A375 (cell line): ENCODE measurements around the gene OR2T4. TPM values are rescaled to one million over a fixed set of nuclear protein-coding genes. Genes with fewer than 3 reads are reported as not detected.

Source experiments
- total RNA-seq: library from RNA; depleted of rRNA; stranded (reverse); fragments of >200 nt; shearing (Covaris generic); gene quantifications from 2 replicates; pipeline ENCODE4 v1.2.3, GENCODE V29; 2014; rRNA removed

Gene OR2T4, protein sequence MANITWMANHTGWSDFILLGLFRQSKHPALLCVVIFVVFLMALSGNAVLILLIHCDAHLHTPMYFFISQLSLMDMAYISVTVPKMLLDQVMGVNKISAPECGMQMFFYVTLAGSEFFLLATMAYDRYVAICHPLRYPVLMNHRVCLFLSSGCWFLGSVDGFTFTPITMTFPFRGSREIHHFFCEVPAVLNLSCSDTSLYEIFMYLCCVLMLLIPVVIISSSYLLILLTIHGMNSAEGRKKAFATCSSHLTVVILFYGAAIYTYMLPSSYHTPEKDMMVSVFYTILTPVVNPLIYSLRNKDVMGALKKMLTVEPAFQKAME
- total RNA-seq, result not detected in 2 replicates

DNA sequence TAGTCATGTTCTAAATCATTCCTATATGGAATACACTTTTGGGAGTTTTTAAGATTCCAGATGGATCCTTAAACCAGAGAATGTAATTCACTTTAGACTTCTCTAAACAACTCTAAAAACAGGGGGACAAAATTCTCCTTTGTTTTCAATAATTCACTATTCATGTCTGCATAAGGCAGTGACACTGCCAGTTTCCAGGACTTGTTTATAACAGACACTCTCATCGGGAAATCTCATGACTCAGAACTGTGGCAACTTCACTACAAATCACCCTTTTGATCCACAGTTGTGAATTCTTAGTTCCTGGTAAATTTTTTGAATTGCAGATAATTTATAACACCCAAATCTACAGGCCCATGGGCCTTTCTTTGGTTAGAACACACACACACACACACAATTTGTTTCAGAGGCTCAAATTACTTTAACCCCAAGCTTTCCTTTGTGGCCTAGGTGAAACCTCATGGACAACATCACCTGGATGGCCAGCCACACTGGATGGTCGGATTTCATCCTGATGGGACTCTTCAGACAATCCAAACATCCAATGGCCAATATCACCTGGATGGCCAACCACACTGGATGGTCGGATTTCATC is at the start of gene OR2T4:
OR2T4 (plus strand) TSS at position 545 of the 595 bp plus-strand sequence; CDS start at position 545, 0 bp downstream.

GRCh38 chr1:248324468-248324867 is 37.0 kb upstream of the OR2T4 start, which contains the start of gene OR2M7:
OR2M7 (minus strand) TSS chr1:248324568; CDS start chr1:248324568, 0 bp downstream.

GRCh38 chr1:248348475-248348874 is 13.0 kb upstream of the OR2T4 start, which contains the start of gene OR14C36:
OR14C36 (plus strand) TSS chr1:248348775; CDS start chr1:248348775, 0 bp downstream.

GRCh38 chr1:248375446-248375845 is 14.0 kb downstream of the OR2T4 start, which contains the start of gene OR2T6:
OR2T6 (plus strand) TSS chr1:248375746; CDS start chr1:248387609, 11,863 bp downstream.

GRCh38 chr1:248402748-248403147 is 41.3 kb downstream of the OR2T4 start, which contains the start of gene OR2T1:
OR2T1 (plus strand) TSS chr1:248403048; CDS start chr1:248406148, 3,100 bp downstream.

Other genes starting within 250 kb of the OR2T4 start
- not detected in 2 replicates for gene OR2M5, start 216.5 kb upstream of the OR2T4 start, total RNA-seq
- gene OR2M2, start 186.8 kb upstream of the OR2T4 start, total RNA-seq, result not detected in 2 replicates
- under 0.01 TPM in 1 of 2 replicates, not detected in the other for gene OR2M3, start 164.4 kb upstream of the OR2T4 start, total RNA-seq
- 0.08 TPM in 1 of 2 replicates, not detected in the other for gene OR2M4, start 130.2 kb upstream of the OR2T4 start, total RNA-seq
- gene OR2T33, start 83.7 kb upstream of the OR2T4 start, total RNA-seq, result 0.32 and 0.91 TPM in 2 replicates
- gene OR2T12, start 58.2 kb upstream of the OR2T4 start, total RNA-seq, result not detected in 2 replicates
- not detected in 2 replicates for gene OR2M7, start 37.1 kb upstream of the OR2T4 start, total RNA-seq
- not detected in 2 replicates for gene OR14C36, start 12.9 kb upstream of the OR2T4 start, total RNA-seq
- not detected in 2 replicates for gene OR2T6, start 14.1 kb downstream of the OR2T4 start, total RNA-seq
- not detected in 2 replicates for gene OR2T1, start 41.4 kb downstream of the OR2T4 start, total RNA-seq
- not detected in 2 replicates for gene OR2T2, start 84.0 kb downstream of the OR2T4 start, total RNA-seq
- gene OR2T3, start 111.7 kb downstream of the OR2T4 start, total RNA-seq, result not detected in 2 replicates
- not detected in 2 replicates for gene OR2T5, start 126.9 kb downstream of the OR2T4 start, total RNA-seq
- not detected in 2 replicates for gene OR2G6, start 146.4 kb downstream of the OR2T4 start, total RNA-seq
- not detected in 2 replicates for gene OR2T29, start 201.1 kb downstream of the OR2T4 start, total RNA-seq
- gene OR2T34, start 213.1 kb downstream of the OR2T4 start, total RNA-seq, result not detected in 2 replicates
- not detected in 2 replicates for gene OR2T10, start 236.0 kb downstream of the OR2T4 start, total RNA-seq